ENCODE data around the gene NFIB.

DNA sequence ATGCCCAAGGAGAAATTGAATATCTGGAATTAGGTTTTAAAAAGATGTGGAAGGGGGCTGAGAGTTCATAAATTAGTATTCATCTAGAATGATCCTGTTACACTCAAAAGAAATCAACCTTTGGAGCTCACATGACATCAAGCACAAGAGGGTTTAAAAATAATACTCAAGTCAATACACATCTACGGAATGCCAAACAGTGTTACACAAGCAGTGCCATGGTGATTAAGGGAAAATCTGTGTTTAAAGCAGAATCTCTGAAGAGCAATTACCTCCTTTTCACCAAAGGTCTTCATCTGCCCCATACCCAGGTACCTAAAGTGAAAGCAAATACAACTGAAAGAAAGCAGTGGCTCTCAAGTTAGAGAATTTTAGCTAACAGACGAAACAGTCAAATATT lies 261.6 kb downstream of the NFIB start:
- TF ChIP-seq, protein P1, sequence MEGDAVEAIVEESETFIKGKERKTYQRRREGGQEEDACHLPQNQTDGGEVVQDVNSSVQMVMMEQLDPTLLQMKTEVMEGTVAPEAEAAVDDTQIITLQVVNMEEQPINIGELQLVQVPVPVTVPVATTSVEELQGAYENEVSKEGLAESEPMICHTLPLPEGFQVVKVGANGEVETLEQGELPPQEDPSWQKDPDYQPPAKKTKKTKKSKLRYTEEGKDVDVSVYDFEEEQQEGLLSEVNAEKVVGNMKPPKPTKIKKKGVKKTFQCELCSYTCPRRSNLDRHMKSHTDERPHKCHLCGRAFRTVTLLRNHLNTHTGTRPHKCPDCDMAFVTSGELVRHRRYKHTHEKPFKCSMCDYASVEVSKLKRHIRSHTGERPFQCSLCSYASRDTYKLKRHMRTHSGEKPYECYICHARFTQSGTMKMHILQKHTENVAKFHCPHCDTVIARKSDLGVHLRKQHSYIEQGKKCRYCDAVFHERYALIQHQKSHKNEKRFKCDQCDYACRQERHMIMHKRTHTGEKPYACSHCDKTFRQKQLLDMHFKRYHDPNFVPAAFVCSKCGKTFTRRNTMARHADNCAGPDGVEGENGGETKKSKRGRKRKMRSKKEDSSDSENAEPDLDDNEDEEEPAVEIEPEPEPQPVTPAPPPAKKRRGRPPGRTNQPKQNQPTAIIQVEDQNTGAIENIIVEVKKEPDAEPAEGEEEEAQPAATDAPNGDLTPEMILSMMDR (conservative IDR thresholded peaks at IDR 0.05; ENCODE audit: low read depth, low read length), result no peak
- TF ChIP-seq EZH2phosphoT487 (IDR thresholded peaks at IDR 0.05; ENCODE audit: borderline replicate concordance, low read length) (no peak), EZH2 (IDR thresholded peaks at IDR 0.05; ENCODE audit: low read length, unreplicated experiment) (no peak)

All from PC-3 (cell line).